ENCODE measurements around the gene PASK. TPM values are rescaled to one million over a fixed set of nuclear protein-coding genes. Genes with fewer than 3 reads are reported as not detected.

Gene PASK
- polyA plus RNA-seq, 1 donor = 5.4 TPM

DNA sequence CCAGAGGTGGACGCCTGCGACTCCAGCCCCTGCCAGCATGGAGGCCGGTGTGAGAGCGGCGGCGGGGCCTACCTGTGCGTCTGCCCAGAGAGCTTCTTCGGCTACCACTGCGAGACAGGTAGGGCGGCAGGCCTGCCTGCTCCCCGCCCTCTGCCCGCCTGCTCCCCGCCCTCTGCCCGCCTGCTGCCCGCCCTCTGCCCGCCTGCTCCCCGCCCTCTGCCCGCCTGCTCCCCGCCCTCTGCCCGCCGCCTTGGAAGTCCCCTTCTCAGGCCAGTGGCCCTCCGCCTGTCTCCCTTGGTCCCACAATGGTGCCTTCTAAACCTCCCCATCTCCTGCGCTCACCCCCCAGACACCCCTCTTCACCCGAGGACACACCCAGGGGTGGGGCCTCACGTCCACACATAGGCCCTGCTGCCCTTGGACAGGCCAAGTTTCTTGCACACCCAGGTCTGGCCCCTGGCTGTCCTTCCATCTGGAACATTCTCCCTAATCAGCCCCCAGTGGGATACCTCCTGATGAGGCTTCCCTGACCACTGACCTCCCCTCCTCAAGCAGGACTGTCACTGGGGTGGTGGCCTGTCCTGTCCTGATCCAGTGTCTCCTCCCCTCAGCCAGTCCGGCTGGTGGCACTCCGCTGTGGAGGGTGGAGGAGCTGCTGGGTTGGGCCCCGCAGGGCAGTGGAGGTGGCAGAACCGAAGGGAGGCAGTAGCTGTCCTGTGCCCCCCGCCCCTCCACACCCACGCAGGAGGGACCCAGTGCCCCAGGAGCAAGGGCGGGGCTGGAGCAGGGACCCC lies 85.1 kb downstream of the PASK start:
- no peak for DNase-seq

- no peak for DNase-seq
Observed at GRCh38 chr2:241063587-241063986, 85.7 kb downstream of the PASK start.

GRCh38 chr2:241063093-241063551 lies 86.2 kb downstream of the PASK start:
- no peak for DNase-seq

DNA sequence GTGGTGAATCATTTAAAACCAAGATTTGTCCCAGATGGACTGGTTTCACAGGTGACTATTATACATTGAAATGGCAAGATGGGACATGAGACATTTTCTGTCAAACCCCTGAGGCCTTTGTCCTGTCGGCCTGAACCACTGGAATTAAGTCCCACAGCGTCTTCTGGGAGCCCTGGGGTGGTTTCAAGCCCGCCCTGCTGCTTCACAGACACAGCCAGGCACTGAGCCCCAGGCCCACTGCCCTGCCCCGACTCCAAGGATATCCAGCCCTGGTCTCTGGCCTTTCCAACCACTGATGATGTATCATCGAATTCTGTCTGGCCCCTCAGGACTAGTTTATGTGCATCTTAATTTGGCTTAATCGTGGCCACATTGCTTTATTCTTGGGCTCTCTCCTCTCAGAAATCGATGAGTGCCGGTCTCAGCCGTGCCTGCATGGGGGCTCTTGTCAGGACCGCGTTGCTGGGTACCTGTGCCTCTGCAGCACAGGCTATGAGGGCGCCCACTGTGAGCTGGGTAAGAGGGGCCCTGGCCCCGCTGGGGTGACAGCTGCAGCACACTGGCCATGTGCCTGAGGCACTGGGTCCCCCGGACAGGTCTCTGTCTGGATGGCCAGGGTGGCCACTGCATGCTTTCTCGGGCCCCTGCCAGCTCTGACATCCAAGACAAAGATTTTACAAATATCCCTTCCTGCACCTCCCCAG lies 86.7 kb downstream of the PASK start:
- no peak for DNase-seq

- DNase-seq = no peak
Observed at GRCh38 chr2:241061275-241061674, 88.0 kb downstream of the PASK start.

Other genes with a start within 250 kb of the PASK start
- 0.22 TPM for gene CROCC2, start 243.1 kb downstream of the PASK start, polyA plus RNA-seq (ENCODE audit: insufficient read length)
- 5.1 TPM for gene SNED1, start 150.9 kb downstream of the PASK start, polyA plus RNA-seq (ENCODE audit: insufficient read length)
- 38.9 TPM for gene MTERF4, start 47.2 kb downstream of the PASK start, polyA plus RNA-seq (ENCODE audit: insufficient read length)
- 87.2 TPM for gene PPP1R7, start 995 bp upstream of the PASK start, polyA plus RNA-seq (ENCODE audit: insufficient read length)
- gene ANO7, start 39.2 kb upstream of the PASK start, polyA plus RNA-seq (ENCODE audit: insufficient read length) = 1.1 TPM
- gene HDLBP, start 166.2 kb upstream of the PASK start, polyA plus RNA-seq (ENCODE audit: insufficient read length) = 357 TPM
- gene SEPTIN2, start 166.5 kb upstream of the PASK start, polyA plus RNA-seq (ENCODE audit: insufficient read length) = 253 TPM
- 32.1 TPM for gene FARP2, start 206.8 kb upstream of the PASK start, polyA plus RNA-seq (ENCODE audit: insufficient read length)